ENCODE measurements around the gene PDE6B.

PDE6B gene

GRCh38 chr4:653080-653821 is 27.9 kb downstream of the PDE6B start:
- H3K9ac ChIP-seq (ENCODE audit: low read length): no peak overlapping the region
- H3K9me3 ChIP-seq (ENCODE audit: control insufficient read depth, low read length): no peaks in the 10 kb centered on the region
- peaks cover 28% of the 10 kb centered on the region for H3K27me3 ChIP-seq (ENCODE audit: control insufficient read depth, insufficient read depth, low read length)
- no peaks in the 10 kb centered on the region for H3K4me1 ChIP-seq (ENCODE audit: control insufficient read depth, insufficient read depth, low read length)
- H3K36me3 ChIP-seq (ENCODE audit: control insufficient read depth, insufficient read depth, low read length): no peaks in the 10 kb centered on the region
- no peak overlapping the region for H3K4me3 ChIP-seq (ENCODE audit: low read length)

- Histone ChIP-seq H3K27me3 (ENCODE audit: control insufficient read depth, insufficient read depth, low read length) (peaks cover 26% of the 10 kb centered on the region), H3K4me3 (ENCODE audit: low read length) (no peak overlapping the region), H3K36me3 (ENCODE audit: control insufficient read depth, insufficient read depth, low read length) (no peaks in the 10 kb centered on the region), H3K4me1 (ENCODE audit: control insufficient read depth, insufficient read depth, low read length) (no peaks in the 10 kb centered on the region), H3K9ac (ENCODE audit: low read length) (no peak overlapping the region), H3K9me3 (ENCODE audit: control insufficient read depth, low read length) (no peaks in the 10 kb centered on the region)
Observed at GRCh38 chr4:653831-654502, 28.6 kb downstream of the PDE6B start.

- Histone ChIP-seq H3K27me3 (ENCODE audit: control insufficient read depth, insufficient read depth, low read length) (peaks cover 26% of the 10 kb centered on the region), H3K36me3 (ENCODE audit: control insufficient read depth, insufficient read depth, low read length) (no peaks in the 10 kb centered on the region), H3K9ac (ENCODE audit: low read length) (no peak overlapping the region), H3K9me3 (ENCODE audit: control insufficient read depth, low read length) (no peaks in the 10 kb centered on the region), H3K4me1 (ENCODE audit: control insufficient read depth, insufficient read depth, low read length) (no peaks in the 10 kb centered on the region), H3K4me3 (ENCODE audit: low read length) (no peak overlapping the region)
Observed at GRCh38 chr4:654503-654845, 29.1 kb downstream of the PDE6B start.

GRCh38 chr4:654871-655463 is 29.6 kb downstream of the PDE6B start:
- no peak overlapping the region for H3K9ac ChIP-seq (ENCODE audit: low read length)
- peaks cover 25% of the 10 kb centered on the region for H3K27me3 ChIP-seq (ENCODE audit: control insufficient read depth, insufficient read depth, low read length)

GRCh38 chr4:655464-656151 is 30.2 kb downstream of the PDE6B start:
- Histone ChIP-seq H3K27me3 (ENCODE audit: control insufficient read depth, insufficient read depth, low read length) (peaks cover 18% of the 10 kb centered on the region), H3K36me3 (ENCODE audit: control insufficient read depth, insufficient read depth, low read length) (no peaks in the 10 kb centered on the region), H3K9ac (ENCODE audit: low read length) (no peak overlapping the region), H3K4me1 (ENCODE audit: control insufficient read depth, insufficient read depth, low read length) (no peaks in the 10 kb centered on the region), H3K4me3 (ENCODE audit: low read length) (no peak overlapping the region), H3K9me3 (ENCODE audit: control insufficient read depth, low read length) (no peaks in the 10 kb centered on the region)

More at GRCh38 chr4:654871-655463, 29.6 kb downstream of the PDE6B start:
- H3K9me3 ChIP-seq (ENCODE audit: control insufficient read depth, low read length): no peaks in the 10 kb centered on the region
- H3K4me1 ChIP-seq (ENCODE audit: control insufficient read depth, insufficient read depth, low read length): no peaks in the 10 kb centered on the region
- H3K36me3 ChIP-seq (ENCODE audit: control insufficient read depth, insufficient read depth, low read length): no peaks in the 10 kb centered on the region
- no peak overlapping the region for H3K4me3 ChIP-seq (ENCODE audit: low read length)

GRCh38 chr4:656436-657337 is 31.3 kb downstream of the PDE6B start:
- H3K36me3 ChIP-seq (ENCODE audit: control insufficient read depth, insufficient read depth, low read length): no peaks in the 10 kb centered on the region
- no peaks in the 10 kb centered on the region for H3K9me3 ChIP-seq (ENCODE audit: control insufficient read depth, low read length)

GRCh38 chr4:657338-657833 is 32.0 kb downstream of the PDE6B start:
- Histone ChIP-seq H3K4me3 (ENCODE audit: low read length) (no peak overlapping the region), H3K9me3 (ENCODE audit: control insufficient read depth, low read length) (no peaks in the 10 kb centered on the region), H3K9ac (ENCODE audit: low read length) (no peak overlapping the region), H3K4me1 (ENCODE audit: control insufficient read depth, insufficient read depth, low read length) (no peaks in the 10 kb centered on the region), H3K36me3 (ENCODE audit: control insufficient read depth, insufficient read depth, low read length) (no peaks in the 10 kb centered on the region), H3K27me3 (ENCODE audit: control insufficient read depth, insufficient read depth, low read length) (peaks cover 4% of the 10 kb centered on the region)

More at GRCh38 chr4:656436-657337, 31.3 kb downstream of the PDE6B start:
- Histone ChIP-seq H3K4me3 (ENCODE audit: low read length) (no peak overlapping the region), H3K4me1 (ENCODE audit: control insufficient read depth, insufficient read depth, low read length) (no peaks in the 10 kb centered on the region), H3K9ac (ENCODE audit: low read length) (no peak overlapping the region), H3K27me3 (ENCODE audit: control insufficient read depth, insufficient read depth, low read length) (peaks cover 7% of the 10 kb centered on the region)

- Histone ChIP-seq H3K9me3 (ENCODE audit: control insufficient read depth, low read length) (no peaks in the 10 kb centered on the region), H3K4me3 (ENCODE audit: low read length) (no peak overlapping the region), H3K4me1 (ENCODE audit: control insufficient read depth, insufficient read depth, low read length) (no peaks in the 10 kb centered on the region), H3K27me3 (ENCODE audit: control insufficient read depth, insufficient read depth, low read length) (peaks cover 5% of the 10 kb centered on the region), H3K36me3 (ENCODE audit: control insufficient read depth, insufficient read depth, low read length) (no peaks in the 10 kb centered on the region), H3K9ac (ENCODE audit: low read length) (no peak overlapping the region)
Observed at GRCh38 chr4:657834-658667, 32.7 kb downstream of the PDE6B start.

GRCh38 chr4:658681-659667 is 33.6 kb downstream of the PDE6B start:
- H3K4me1 ChIP-seq (ENCODE audit: control insufficient read depth, insufficient read depth, low read length): peaks cover 3% of the 10 kb centered on the region

GRCh38 chr4:659851-660250 is 34.5 kb downstream of the PDE6B start:
- H3K4me1 ChIP-seq (ENCODE audit: control insufficient read depth, insufficient read depth, low read length): peaks cover 3% of the 10 kb centered on the region
- H3K4me3 ChIP-seq (ENCODE audit: low read length): no peak overlapping the region
- H3K9ac ChIP-seq (ENCODE audit: low read length): no peak overlapping the region
- H3K27me3 ChIP-seq (ENCODE audit: control insufficient read depth, insufficient read depth, low read length): peaks cover 15% of the 10 kb centered on the region
- H3K36me3 ChIP-seq (ENCODE audit: control insufficient read depth, insufficient read depth, low read length): no peaks in the 10 kb centered on the region
- no peaks in the 10 kb centered on the region for H3K9me3 ChIP-seq (ENCODE audit: control insufficient read depth, low read length)

More at GRCh38 chr4:658681-659667, 33.6 kb downstream of the PDE6B start:
- Histone ChIP-seq H3K4me3 (ENCODE audit: low read length) (no peak overlapping the region), H3K36me3 (ENCODE audit: control insufficient read depth, insufficient read depth, low read length) (no peaks in the 10 kb centered on the region), H3K9ac (ENCODE audit: low read length) (no peak overlapping the region), H3K9me3 (ENCODE audit: control insufficient read depth, low read length) (no peaks in the 10 kb centered on the region), H3K27me3 (ENCODE audit: control insufficient read depth, insufficient read depth, low read length) (peaks cover 12% of the 10 kb centered on the region)
